ENCODE data around the gene TOMT.

TOMT gene

DNA sequence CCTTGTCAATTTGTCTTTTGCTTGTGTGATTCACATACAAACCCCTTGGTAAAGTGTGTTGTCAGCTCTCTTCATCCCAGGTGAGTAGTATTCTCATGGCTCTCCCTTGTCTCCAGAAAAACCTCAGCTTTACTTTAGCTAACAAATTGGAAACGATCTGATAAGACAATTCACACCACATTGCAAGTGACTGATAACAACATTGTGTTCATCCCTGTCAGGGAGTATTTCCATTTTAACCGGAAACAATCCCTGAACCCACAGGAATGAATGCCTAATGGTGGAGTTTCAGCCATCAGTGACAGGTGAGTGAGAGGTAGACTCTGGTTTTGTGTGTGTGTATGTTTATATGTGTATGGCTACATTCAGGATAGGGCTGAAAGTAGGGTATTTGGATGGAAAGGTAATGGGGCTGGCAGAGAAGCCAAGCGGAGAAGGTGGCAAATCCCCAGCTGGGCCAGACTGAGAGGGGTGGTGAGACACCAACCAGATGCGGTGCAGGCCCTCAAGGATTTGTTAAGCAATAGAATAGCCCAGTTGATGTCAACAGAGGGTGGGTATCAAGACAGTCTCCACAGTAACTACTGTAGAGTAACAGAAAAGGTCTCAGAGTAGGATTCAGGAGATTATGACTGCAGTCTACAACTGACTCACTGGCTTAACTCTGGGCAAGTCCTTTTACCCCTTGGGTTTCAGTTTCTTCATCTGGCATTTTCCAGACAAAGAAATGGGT is 17.5 kb upstream of the TOMT start:
- DNase-seq = no peak

DNA sequence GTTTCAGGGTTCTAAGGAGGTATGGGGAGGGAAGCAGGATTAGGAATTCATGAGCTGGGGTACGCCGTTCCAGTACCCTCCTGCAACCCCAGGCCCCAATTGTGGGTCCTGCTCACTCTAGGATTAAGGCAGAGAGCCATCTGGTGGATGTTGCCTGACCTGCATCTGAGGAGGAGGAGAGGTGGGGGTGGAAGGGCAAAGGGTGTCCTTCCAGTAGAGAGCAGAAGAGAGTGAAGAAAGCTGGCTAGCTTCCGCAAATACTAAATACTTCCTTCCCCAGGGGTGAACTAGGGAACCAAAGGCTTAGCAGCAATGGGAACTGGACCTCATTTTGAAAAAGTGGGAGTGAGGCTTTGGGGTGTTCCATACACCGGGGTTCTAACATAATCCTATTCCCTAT is 14.4 kb upstream of the TOMT start:
- no peak for DNase-seq

GRCh38 chr11:72098741-72099140 is 7.0 kb upstream of the TOMT start:
- DNase-seq = no peak

DNA sequence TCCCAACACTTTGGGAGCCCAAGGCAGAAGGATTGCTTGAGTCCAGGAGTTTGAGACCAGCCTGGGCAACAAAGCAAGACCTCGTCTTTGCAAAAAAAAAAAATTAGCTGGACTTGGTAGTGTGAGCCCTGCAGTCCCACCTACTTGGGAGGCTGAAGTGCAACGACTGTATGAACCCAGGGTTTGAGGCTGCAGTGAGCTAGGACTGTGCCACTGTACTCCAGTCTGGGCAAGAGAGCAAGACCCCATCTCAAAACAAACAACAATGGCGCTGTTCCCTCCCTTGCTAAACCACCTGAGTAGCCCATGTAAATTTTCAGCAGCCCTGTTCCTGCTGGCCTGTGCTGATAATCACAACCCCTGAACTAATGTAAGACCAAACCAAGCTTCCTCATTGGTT is 5.7 kb upstream of the TOMT start:
- no peak for DNase-seq

- no peak for DNase-seq
These were observed 5.3 kb upstream of the TOMT start for GRCh38 chr11:72100462-72100861.

DNA sequence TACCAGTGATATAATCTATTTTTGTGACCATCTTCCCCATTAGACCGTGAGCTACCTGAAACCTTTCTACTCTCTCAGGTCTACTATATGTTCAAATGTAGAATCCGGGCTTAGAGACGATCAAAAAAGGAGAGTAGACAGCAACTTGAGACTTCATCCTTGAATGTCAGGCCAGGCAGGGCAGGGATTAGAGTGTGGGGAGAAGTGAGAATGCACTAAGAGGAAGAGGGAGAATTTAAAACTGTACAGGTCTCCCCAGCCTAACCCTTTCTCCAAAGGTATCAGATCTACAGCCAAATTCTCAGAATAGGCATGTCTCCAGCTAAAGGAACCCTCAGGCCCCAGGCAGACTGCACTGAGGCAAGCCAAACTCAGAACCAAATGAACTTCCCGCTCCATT is 3.6 kb upstream of the TOMT start:
- DNase-seq = no peak

GRCh38 chr11:72102631-72102945 is 3.1 kb upstream of the TOMT start:
- DNase-seq = no peak

- peak; percentile 99 for DNase-seq
These were observed 2.6 kb upstream of the TOMT start, which contains the start of gene LAMTOR1 for GRCh38 chr11:72102946-72103753. TSS of gene LAMTOR1 (minus strand) at chr11:72103297. CDS start at chr11:72103224, 73 bp downstream.

GRCh38 chr11:72103754-72104167 is 2.0 kb upstream of the TOMT start:
- no peak for DNase-seq

DNA sequence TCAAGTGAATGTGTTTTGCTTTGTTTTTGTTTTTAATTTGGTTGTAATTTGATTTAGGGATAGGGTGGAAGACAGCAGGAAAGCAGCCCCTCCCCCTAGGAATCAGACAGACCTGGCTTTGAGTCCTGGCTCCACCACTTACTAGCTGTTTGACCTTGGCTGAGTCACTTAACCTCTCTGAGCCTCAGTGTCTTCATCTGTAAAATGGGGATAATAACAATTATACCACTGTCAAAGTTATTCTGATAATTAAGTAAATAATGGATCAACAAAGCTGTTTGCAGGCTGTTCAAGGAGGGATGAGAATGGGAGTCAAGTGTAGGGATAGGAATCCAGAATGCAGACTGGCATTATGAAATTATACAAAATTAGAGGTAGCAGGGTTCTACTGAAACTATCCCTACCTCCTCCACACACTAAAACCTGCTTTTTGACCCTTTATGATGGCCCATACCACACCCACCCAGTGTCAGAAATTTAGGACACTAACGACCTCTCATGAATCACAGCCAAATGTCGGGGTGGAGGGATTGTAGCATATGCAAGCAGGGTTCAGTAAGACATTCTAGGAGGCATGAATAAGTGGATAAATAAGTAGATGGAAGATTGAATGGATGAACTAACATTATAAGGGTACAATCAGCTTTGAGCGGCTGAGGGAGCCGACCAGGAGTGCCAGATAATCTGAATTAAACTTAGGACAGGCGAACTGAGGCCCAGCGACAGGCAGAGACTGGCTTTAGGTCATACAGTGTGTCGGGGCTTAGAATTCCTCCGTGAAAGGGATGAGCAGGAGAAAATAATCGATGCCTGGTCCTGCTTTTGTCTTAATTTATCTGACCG is 5.8 kb downstream of the TOMT start:
- no peak for DNase-seq

- peak; percentile 100 for DNase-seq
These were observed 6.6 kb downstream of the TOMT start, which contains the start of gene ANAPC15 for GRCh38 chr11:72112143-72112977. TSS of gene ANAPC15 (minus strand) at chr11:72112695. CDS start at chr11:72111276, 1,419 bp downstream.

GRCh38 chr11:72112978-72113808 is 7.5 kb downstream of the TOMT start:
- DNase-seq = peak; percentile 34

DNA sequence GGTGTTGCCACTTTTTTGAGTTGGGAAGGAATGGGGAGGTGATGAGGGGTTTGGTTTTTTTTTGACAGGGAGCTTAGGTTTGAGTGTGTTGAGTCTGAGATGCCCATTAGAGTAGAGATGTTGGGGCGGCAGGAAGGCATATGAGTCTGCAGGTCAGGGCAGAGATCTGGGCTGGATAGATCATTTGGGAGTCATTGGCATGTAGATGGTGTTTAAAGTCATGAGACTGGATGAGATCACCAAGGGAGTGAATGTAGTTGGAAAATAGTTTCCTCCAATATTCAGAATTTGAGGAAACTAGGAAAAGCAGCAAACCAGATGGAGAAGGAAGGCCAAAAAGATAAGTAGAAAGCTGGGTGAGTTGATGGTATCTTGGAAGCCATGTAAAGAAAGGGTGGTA is 8.8 kb downstream of the TOMT start:
- DNase-seq = no peak

DNA sequence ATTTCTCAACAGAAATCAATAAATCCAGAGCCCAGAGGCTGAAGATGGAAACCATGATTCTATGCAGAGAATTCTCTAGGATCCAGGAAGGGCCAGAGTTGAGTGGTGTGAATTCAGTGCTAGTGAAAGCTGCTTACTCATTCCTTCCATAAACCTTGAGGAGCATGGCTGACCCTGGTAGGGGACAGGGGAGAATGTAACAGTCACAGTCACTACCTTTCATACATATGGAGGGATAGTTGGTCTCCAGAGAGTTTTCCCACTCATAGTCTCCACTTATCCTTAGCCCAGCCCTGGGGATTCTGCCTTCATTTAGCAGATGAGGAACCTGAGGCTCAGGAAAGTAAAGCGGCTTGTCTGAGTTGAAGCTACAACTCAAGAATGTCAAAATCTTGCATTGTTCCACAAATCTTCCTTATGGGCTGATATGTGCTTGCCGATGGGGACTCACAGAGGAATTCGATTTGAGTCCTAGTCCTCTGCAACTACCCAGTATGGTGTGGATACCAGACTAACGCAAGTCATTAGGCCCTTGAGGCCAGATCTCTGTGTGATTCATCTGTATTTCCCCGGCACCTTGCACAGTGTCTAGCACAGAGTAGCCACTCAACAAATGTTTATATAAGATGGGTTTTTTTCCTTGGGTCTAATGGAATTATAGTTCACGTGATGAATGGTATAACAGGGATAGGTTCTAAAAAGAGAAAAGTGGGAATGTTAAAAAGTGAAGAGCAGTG is 10.5 kb downstream of the TOMT start:
- no peak for DNase-seq

DNA sequence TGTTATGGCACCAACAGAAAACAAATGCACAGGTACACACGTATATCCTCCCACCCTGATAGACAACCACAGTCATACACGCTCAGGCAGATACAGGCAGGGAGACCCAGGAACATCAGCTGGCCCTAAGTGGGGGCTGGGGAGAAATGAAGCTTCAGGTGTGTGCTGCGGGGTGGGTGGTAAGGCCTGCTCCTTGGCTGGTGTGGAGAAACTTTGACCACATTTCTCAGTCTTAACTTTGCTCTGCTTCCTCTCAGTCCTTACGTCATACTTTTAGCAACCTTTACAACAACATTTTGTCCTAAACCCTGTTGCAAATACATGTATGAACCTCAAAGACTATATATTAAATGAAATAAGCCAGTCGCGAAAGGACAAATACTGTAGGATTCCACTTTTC is 13.5 kb downstream of the TOMT start:
- no peak for DNase-seq

DNA sequence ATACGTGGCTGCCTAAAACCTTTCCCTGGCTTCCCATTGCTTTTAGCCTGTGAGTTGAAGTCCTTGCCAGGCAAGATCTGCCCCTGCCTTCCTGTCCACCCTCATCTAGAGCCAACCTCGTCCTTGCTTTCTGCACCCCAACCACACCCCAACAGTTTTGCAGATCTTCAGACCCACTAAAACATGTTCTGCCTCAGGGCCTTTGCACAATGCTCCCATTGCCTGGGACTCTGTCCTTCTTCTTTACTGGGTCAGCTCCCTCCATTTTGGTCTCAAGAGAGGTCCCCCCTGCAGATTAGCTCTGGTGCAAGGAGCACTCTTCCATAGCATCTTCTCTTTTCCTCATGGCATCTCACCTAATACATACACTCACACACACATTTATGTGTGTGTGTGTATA is 15.2 kb downstream of the TOMT start:
- no peak for DNase-seq

- DNase-seq = no peak
These were observed 16.9 kb downstream of the TOMT start for GRCh38 chr11:72122607-72123006.

DNA sequence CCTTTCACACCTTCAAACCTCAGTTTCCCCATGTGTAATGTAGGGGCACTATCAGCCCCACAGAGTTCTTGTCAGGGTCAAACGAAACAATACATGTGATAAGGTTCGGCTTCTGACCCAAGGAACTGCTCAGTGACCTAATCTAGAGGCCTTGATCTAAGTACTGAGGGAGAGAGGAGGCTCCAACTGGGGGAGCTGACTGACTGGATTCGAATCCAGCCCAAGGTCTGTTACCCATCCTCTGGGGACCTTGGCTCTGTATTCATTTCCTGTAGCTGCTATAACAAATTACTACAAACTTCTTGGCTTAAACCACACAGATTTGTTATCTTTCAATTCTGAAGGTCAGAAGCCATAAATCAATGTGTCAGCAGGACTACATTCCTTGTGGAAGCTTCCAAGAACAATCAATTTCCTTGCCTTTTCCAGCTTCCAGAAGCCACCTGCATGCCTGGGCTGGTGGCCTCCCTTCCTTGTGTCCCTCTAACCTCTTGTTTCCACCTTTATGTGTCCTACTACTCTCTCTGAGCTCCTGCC is 17.5 kb downstream of the TOMT start:
- DNase-seq = no peak

GRCh38 chr11:72124046-72124445 is 18.3 kb downstream of the TOMT start:
- no peak for DNase-seq

GRCh38 chr11:72125956-72126355 is 20.2 kb downstream of the TOMT start:
- DNase-seq = no peak

GRCh38 chr11:72127923-72128322 is 22.2 kb downstream of the TOMT start:
- no peak for DNase-seq
